Activated naive CD8-positive, alpha-beta T cell (primary cell): ENCODE data around the gene PSMA3.
"Not testable (repeated sequence)": the region's sequence is repeated elsewhere in the genome, so short reads cannot be mapped to it uniquely, and the experiment has no call there.

ENCODE experiments used
- H3K27ac Mint-ChIP-seq: one replicate; pipeline ENCODE4 v1.8.0; 2021; ENCODE audit warnings: mixed read lengths
- H3K27me3 Mint-ChIP-seq: one replicate; pipeline ENCODE4 v1.8.0; 2021; ENCODE audit warnings: mixed read lengths
- H3K36me3 Mint-ChIP-seq: one replicate; pipeline ENCODE4 v1.8.0; 2021; ENCODE audit warnings: mixed read lengths
- H3K4me1 Mint-ChIP-seq: one replicate; pipeline ENCODE4 v1.8.0; 2021; ENCODE audit warnings: low read depth, mixed read lengths
- H3K4me3 Mint-ChIP-seq: one replicate; pipeline ENCODE4 v1.8.0; 2021; ENCODE audit warnings: mild to moderate bottlenecking, mixed read lengths
- H3K9me3 Mint-ChIP-seq: one replicate; pipeline ENCODE4 v1.8.0; 2021; ENCODE audit warnings: low read depth, mixed read lengths

The PSMA3 gene

DNA sequence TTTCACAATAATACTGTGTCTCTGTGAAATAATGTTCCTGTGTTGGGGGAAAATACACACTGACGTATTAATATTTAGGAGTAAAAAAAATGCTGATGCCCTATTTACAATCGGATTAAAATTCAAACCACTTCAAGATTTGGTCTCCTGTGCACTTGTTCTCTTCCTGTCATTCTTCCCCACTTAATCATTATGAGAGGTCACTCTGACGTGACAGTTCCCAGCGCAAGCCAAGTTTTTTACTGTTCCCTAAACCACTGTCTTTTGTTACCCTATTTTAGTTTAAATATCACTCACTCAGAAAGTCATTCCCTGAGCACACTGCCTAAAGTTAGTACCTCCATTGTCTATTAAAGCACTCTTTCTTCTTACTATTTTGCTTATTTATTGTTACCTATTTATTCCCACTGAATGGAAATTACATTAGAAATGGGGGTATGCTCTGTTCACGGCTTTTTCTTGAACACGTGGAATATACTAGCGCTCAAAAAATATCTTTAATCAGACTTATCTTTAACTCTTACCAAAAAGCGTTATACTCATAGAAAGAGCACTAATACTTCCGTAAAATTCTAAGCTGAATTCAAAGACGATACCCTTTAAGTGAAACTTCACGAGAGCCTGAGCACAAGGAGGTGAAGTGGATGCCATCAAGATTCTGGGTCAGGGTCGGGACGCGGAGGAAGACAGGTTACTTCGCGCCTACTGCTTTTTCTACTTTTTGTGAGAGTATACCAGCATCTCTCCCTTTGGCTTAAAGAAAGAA is 670 bp upstream of the PSMA3 start:
- Mint-ChIP-seq H3K27me3 (no peaks in the 10 kb centered on the region), H3K9me3 (no peaks in the 10 kb centered on the region), H3K4me3 (peak overlapping the region; percentile 89), H3K27ac (peak overlapping the region; percentile 93), H3K4me1 (peaks cover 41% of the 10 kb centered on the region), H3K36me3 (peaks cover 7% of the 10 kb centered on the region)

- Mint-ChIP-seq H3K4me3 (peak overlapping the region; percentile 89), H3K27me3 (no peaks in the 10 kb centered on the region), H3K9me3 (no peaks in the 10 kb centered on the region), H3K36me3 (peaks cover 7% of the 10 kb centered on the region), H3K4me1 (peaks cover 45% of the 10 kb centered on the region), H3K27ac (peak overlapping the region; percentile 93)
Measured at GRCh38 chr14:58245562-58245961, 919 bp downstream of the PSMA3 start.

- Mint-ChIP-seq H3K36me3 (peaks cover 15% of the 10 kb centered on the region), H3K4me1 (peaks cover 45% of the 10 kb centered on the region)
Measured at GRCh38 chr14:58249611-58250010, 5.0 kb downstream of the PSMA3 start.

GRCh38 chr14:58258156-58258555 is 13.5 kb downstream of the PSMA3 start:
- Mint-ChIP-seq H3K4me1 (peaks cover 21% of the 10 kb centered on the region), H3K9me3 (no peaks in the 10 kb centered on the region), H3K27me3 (no peaks in the 10 kb centered on the region), H3K36me3 (peaks cover 8% of the 10 kb centered on the region), H3K27ac (no peak overlapping the region), H3K4me3 (no peak overlapping the region)

More at GRCh38 chr14:58249611-58250010, 5.0 kb downstream of the PSMA3 start:
- Mint-ChIP-seq H3K27ac (no peak overlapping the region), H3K9me3 (no peaks in the 10 kb centered on the region), H3K27me3 (no peaks in the 10 kb centered on the region), H3K4me3 (no peak overlapping the region)

DNA sequence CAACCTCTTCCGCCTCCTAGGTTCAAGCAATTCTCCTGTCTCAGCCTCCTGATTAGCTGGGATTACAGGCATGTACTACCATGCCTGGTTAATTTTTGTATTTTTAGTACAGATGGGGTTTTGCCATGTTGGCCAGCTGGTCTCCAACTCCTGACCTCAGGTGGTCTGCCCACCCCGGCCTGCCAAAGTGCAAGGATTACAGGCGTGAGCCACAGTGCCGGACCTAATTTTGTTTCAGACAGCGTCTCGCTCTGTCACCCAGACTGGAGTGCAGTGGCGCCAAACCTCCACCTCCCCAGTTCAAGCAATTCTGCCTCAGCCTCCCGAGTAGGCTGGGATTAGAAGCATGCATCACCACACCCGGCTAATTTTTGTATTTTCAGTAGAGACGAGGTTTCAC is 17.4 kb downstream of the PSMA3 start:
- Mint-ChIP-seq H3K36me3 (peaks cover 20% of the 10 kb centered on the region), H3K4me1 (peaks cover 26% of the 10 kb centered on the region)
- not testable (repeated sequence) for H3K4me3 Mint-ChIP-seq, H3K27ac Mint-ChIP-seq, H3K9me3 Mint-ChIP-seq, H3K27me3 Mint-ChIP-seq

- Mint-ChIP-seq H3K36me3 (peaks cover 19% of the 10 kb centered on the region), H3K4me3 (no peak overlapping the region), H3K9me3 (no peaks in the 10 kb centered on the region), H3K4me1 (peaks cover 20% of the 10 kb centered on the region), H3K27ac (peak overlapping the region; percentile 41), H3K27me3 (no peaks in the 10 kb centered on the region)
Measured at GRCh38 chr14:58265401-58265800, 20.8 kb downstream of the PSMA3 start.

DNA sequence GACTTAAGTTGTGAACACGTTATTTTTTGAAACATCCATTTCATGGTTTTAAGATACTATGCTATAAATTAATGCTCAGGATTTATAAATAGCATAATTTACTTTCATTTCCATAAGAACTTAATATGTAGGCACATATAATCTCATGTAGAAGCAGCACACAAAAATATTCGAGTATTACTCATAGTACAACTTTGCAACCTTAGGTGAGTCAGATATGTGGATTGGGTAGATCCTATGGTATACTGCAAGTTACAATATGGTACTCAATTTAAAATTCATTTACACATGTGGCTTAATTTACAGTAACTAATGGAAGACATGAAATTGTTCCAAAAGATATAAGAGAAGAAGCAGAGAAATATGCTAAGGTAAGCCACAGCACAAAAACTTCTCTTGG is 26.0 kb downstream of the PSMA3 start:
- Mint-ChIP-seq H3K4me3 (no peak overlapping the region), H3K27me3 (no peaks in the 10 kb centered on the region), H3K27ac (peak overlapping the region; percentile 70), H3K9me3 (no peaks in the 10 kb centered on the region), H3K4me1 (peaks cover 46% of the 10 kb centered on the region), H3K36me3 (peaks cover 23% of the 10 kb centered on the region)

- Mint-ChIP-seq H3K9me3 (no peaks in the 10 kb centered on the region), H3K27me3 (no peaks in the 10 kb centered on the region), H3K36me3 (peaks cover 20% of the 10 kb centered on the region), H3K27ac (peak overlapping the region; percentile 17), H3K4me3 (no peak overlapping the region), H3K4me1 (peaks cover 53% of the 10 kb centered on the region)
Measured at GRCh38 chr14:58272588-58273372, 28.1 kb downstream of the PSMA3 start.

GRCh38 chr14:58274881-58275280 is 30.2 kb downstream of the PSMA3 start:
- Mint-ChIP-seq H3K36me3 (peaks cover 21% of the 10 kb centered on the region), H3K27ac (peak overlapping the region; percentile 90), H3K9me3 (no peaks in the 10 kb centered on the region), H3K27me3 (no peaks in the 10 kb centered on the region), H3K4me1 (peaks cover 61% of the 10 kb centered on the region), H3K4me3 (peak overlapping the region; percentile 50)

DNA sequence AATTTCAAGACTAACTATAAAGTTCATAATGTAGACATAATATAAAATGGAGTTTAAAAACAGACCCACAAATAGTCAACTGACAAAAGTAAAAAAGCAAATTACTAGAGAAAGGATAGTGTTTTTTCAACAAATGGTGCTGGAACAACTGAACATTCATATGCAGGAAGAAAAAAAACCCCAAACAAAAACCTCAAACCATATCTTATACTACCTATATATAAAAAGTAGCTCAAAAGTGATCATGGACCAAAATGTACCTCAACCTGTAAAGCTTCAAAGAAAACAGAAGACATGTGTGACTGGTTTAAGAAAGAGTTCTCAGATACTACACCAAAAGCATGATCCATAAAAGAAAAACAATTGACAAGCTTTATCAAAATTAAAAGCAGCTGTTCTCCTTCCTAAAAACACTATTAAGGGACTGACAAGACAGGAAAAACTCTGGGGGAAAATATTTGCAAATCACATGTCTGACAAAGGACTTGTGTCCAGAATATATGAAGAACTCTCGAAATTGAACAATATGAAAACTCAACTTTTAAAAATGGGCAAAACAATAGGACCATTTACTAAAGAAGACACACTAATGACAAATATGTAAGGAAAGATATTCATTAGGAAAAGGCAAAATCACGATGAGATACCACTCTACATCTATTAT is 31.0 kb downstream of the PSMA3 start:
- Mint-ChIP-seq H3K36me3 (peaks cover 15% of the 10 kb centered on the region), H3K27me3 (no peaks in the 10 kb centered on the region), H3K4me1 (peaks cover 62% of the 10 kb centered on the region), H3K27ac (peak overlapping the region; percentile 90), H3K4me3 (peak overlapping the region; percentile 36), H3K9me3 (no peaks in the 10 kb centered on the region)

DNA sequence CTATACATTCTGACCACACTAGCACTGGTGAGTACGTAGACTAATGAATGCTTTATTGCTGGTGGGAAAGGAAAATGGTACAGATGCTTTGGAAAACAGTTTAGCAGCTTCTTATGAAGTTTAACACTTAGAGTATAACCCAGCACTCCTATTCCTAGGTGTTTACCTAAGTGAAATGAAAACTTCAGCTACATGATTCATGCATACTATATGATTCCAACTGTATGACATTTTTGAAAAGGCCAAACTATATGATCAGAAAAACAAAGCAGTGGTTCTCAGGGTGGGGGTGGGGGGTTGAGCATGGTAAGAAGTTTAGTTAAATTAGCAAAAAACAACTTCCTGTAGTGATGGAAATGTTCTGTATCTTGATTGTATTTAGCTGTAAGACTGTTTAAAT is 31.6 kb downstream of the PSMA3 start:
- H3K9me3 Mint-ChIP-seq: no peaks in the 10 kb centered on the region
- peaks cover 63% of the 10 kb centered on the region for H3K4me1 Mint-ChIP-seq
- peaks cover 16% of the 10 kb centered on the region for H3K36me3 Mint-ChIP-seq
- H3K4me3 Mint-ChIP-seq: peak overlapping the region; percentile 36
- no peaks in the 10 kb centered on the region for H3K27me3 Mint-ChIP-seq
- H3K27ac Mint-ChIP-seq: peak overlapping the region; percentile 90

DNA sequence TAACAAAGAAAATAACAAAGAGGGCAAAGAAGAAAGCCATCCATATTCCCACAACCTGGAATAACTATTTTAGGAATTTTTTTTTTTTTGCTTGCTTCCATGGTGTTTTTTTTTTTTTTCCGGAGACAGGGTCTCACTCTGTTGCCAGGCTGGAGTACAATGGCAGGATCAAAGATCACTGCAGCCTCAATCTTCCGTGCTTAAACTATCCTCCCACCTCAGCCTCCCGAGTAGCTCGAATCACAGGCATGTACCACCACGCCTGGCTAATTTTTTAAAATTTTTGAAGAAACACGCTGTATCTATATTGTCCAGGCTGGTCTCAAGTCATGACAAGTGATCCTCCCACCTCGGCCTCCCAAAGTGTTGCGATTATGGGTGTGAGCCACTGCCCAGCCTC is 33.5 kb downstream of the PSMA3 start:
- no peaks in the 10 kb centered on the region for H3K9me3 Mint-ChIP-seq
- peaks cover 17% of the 10 kb centered on the region for H3K36me3 Mint-ChIP-seq
- peaks cover 74% of the 10 kb centered on the region for H3K4me1 Mint-ChIP-seq

GRCh38 chr14:58280954-58281787 is 36.5 kb downstream of the PSMA3 start:
- H3K4me1 Mint-ChIP-seq: peaks cover 77% of the 10 kb centered on the region
- peak overlapping the region; percentile 89 for H3K27ac Mint-ChIP-seq
- peak overlapping the region; percentile 65 for H3K4me3 Mint-ChIP-seq
- no peaks in the 10 kb centered on the region for H3K27me3 Mint-ChIP-seq
- no peaks in the 10 kb centered on the region for H3K9me3 Mint-ChIP-seq
- H3K36me3 Mint-ChIP-seq: peaks cover 18% of the 10 kb centered on the region

More for the DNA sequence above, 33.5 kb downstream of the PSMA3 start:
- H3K27me3 Mint-ChIP-seq: no peaks in the 10 kb centered on the region
- no peak overlapping the region for H3K27ac Mint-ChIP-seq
- H3K4me3 Mint-ChIP-seq: no peak overlapping the region

DNA sequence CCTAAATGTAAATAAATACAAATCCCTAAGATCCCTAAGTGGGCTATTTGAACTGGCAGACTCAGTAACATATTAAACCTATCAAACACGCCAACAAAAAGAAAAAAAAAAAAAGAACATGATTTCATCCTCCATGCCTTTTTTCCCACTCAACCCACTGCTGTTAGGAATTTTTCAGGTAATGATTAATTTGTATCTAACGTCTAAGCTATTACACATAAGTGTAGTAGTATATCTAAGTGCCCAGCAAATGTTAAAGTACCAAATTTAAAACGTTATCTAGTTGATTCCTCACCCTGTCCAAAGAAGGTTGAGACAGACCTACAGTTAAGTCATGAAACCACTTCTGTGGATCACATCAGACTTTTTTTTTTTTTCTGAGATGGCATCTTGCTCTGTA is 37.3 kb downstream of the PSMA3 start:
- Mint-ChIP-seq H3K27ac (peak overlapping the region; percentile 89), H3K36me3 (peaks cover 16% of the 10 kb centered on the region), H3K27me3 (no peaks in the 10 kb centered on the region), H3K4me3 (peak overlapping the region; percentile 65), H3K9me3 (no peaks in the 10 kb centered on the region), H3K4me1 (peaks cover 70% of the 10 kb centered on the region)
